Body of pancreas (tissue), 4 donors: Measurements from ENCODE around the gene NUP42. TPM values are rescaled to one million over a fixed set of nuclear protein-coding genes. Genes with fewer than 3 reads are reported as not detected.

Experiments used
- ATAC-seq: fragments of 150-250 bp; one replicate; pipeline ENCODE4 v1.9.1; 2016
- DNase-seq, 4 donors: peaks; one replicate each; pipeline ENCODE4 v3.0.0-alpha.2; 2019
- H3K27ac ChIP-seq, 4 donors: fragments of 200-600 bp; sonication (generic); 1 replicate in 3 of 4; 2 replicates in 1 of 4; pipeline versions ENCODE4 v1.5.1 to v1.6.1; 2016 to 2019; ENCODE audit warnings: mild to moderate bottlenecking in 1 of 4, mixed read lengths in 1 of 4, moderate library complexity in 1 of 4
- H3K27me3 ChIP-seq, 2 donors: fragments of 200-600 bp; sonication (generic); one replicate each; pipeline ENCODE4 v1.6.0; 2016; ENCODE audit warnings: mild to moderate bottlenecking in 1 of 2
- H3K36me3 ChIP-seq, 2 donors: fragments of 200-600 bp; sonication (generic); replicated peaks in 1 of 2; 2 replicates each; pipeline ENCODE4 v1.5.1; 2016; ENCODE audit warnings: low read depth in 2 of 2; ENCODE audit not compliant: insufficient read depth in 1 of 2
- H3K4me1 ChIP-seq: fragments of 200-600 bp; sonication (generic); one replicate; pipeline ENCODE4 v1.6.0; 2016
- H3K4me3 ChIP-seq, 2 donors: fragments of 200-600 bp; sonication (generic); 1 replicate in 1 of 2; 2 replicates in 1 of 2; pipeline ENCODE4 v1.5.1; 2016 to 2019
- H3K9me3 ChIP-seq, 3 donors: fragments of 200-600 bp; sonication (generic); 1 replicate in 2 of 3; 2 replicates in 1 of 3; pipeline ENCODE4 v1.5.1; 2016
- CTCF ChIP-seq, 7 experiments: fragments of 450-650 bp in 4 of 7; fragments of 200-600 bp in 3 of 7; sonication (generic) in 3 of 7; IDR thresholded peaks; one replicate each; pipeline ENCODE4 v1.5.1; 2016 to 2019; ENCODE audit warnings: antibody characterized with exemption in 7 of 7
- POLR2A ChIP-seq, 3 donors: fragments of 450-650 bp; IDR thresholded peaks; one replicate each; pipeline ENCODE4 v1.6.1; 2016; ENCODE audit warnings: antibody characterized with exemption in 3 of 3, mild to moderate bottlenecking in 2 of 3
- WGBS, 2 donors: methylation state at CpG; one replicate each; pipeline ENCODE4 v1.1.5; 2017; 5-methylcytosine and 5-hydroxymethylcytosine counted together
- intact Hi-C: fragments of 100-400 bp; cut with DNase I; formaldehyde crosslinking; loops from one replicate; pipeline ENCODE4 v1.15.1; 2023
- total RNA-seq, 2 donors: library from RNA; depleted of rRNA; stranded (reverse); fragments of >200 nt; gene quantifications; one replicate each; pipeline ENCODE4 v1.1.0, GENCODE V29; 2016

Gene NUP42
- total RNA-seq, 2 donors from 2014 or later = 9.6 to 31.9 TPM

- no peaks in the 10 kb centered on the region for H3K36me3 ChIP-seq
- H3K27me3 ChIP-seq = no peaks in the 10 kb centered on the region
- no peak overlapping the region for H3K4me3 ChIP-seq
- H3K9me3 ChIP-seq = no peaks in the 10 kb centered on the region
- ATAC-seq (no peak), DNase-seq (no peak)
- intact Hi-C loops = no loop called here
- TF ChIP-seq CTCF (IDR thresholded peaks at IDR 0.05) (no peak), POLR2A (IDR thresholded peaks at IDR 0.05) (no peak)
- 80 to 81% methylated on average over 9 of the region's 9 CpGs for WGBS, 2 donors
- no peaks in the 10 kb centered on the region for H3K4me1 ChIP-seq
- H3K27ac ChIP-seq = no peak overlapping the region
Measured at GRCh38 chr7:23234569-23235296, 52.9 kb downstream of the NUP42 start.

- TF ChIP-seq POLR2A (IDR thresholded peaks at IDR 0.05) (no peak), CTCF (IDR thresholded peaks at IDR 0.05) (no peak)
- H3K4me3 ChIP-seq = no peak overlapping the region
- no peaks in the 10 kb centered on the region for H3K9me3 ChIP-seq
- intact Hi-C loops = no loop called here
- no peak overlapping the region for H3K27ac ChIP-seq
- WGBS, 2 donors = 72 to 80% methylated on average over 6 of the region's 6 CpGs
- H3K4me1 ChIP-seq = no peaks in the 10 kb centered on the region
- ATAC-seq (no peak), DNase-seq (no peak)
- no peaks in the 10 kb centered on the region for H3K27me3 ChIP-seq
- no peaks in the 10 kb centered on the region for H3K36me3 ChIP-seq
Measured at GRCh38 chr7:23235813-23236221, 54.0 kb downstream of the NUP42 start.

- Histone ChIP-seq H3K4me3 (no peak overlapping the region), H3K36me3 (no peaks in the 10 kb centered on the region), H3K27me3 (no peaks in the 10 kb centered on the region), H3K27ac (no peak overlapping the region), H3K4me1 (no peaks in the 10 kb centered on the region), H3K9me3 (no peaks in the 10 kb centered on the region)
- ATAC-seq (no peak), DNase-seq (no peak)
- intact Hi-C loops = no loop called here
- 91 to 92% methylated on average over 3 of the region's 3 CpGs for WGBS, 2 donors
- no peak for TF ChIP-seq POLR2A (IDR thresholded peaks at IDR 0.05)
- TF ChIP-seq CTCF (IDR thresholded peaks at IDR 0.05) = no peak
Measured at GRCh38 chr7:23237000-23237399, 55.2 kb downstream of the NUP42 start.

- Histone ChIP-seq H3K4me3 (no peak overlapping the region), H3K27ac (no peak overlapping the region), H3K27me3 (peaks cover 0 to 3% of the 10 kb centered on the region in 2 donors), H3K4me1 (no peaks in the 10 kb centered on the region), H3K36me3 (no peaks in the 10 kb centered on the region), H3K9me3 (no peaks in the 10 kb centered on the region)
- 80 to 82% methylated on average over 11 of the region's 11 CpGs for WGBS, 2 donors
- intact Hi-C loops = no loop called here
- TF ChIP-seq CTCF (IDR thresholded peaks at IDR 0.05) (no peak), POLR2A (IDR thresholded peaks at IDR 0.05) (no peak)
- ATAC-seq = no peak
- DNase-seq = no peak
Measured at GRCh38 chr7:23238983-23239652, 57.3 kb downstream of the NUP42 start.
